Lower lobe of right lung (tissue), 2 donors: ENCODE results near the gene ATAD3C. TPM values are rescaled to one million over a fixed set of nuclear protein-coding genes. Genes with fewer than 3 reads are reported as not detected.
"Not testable (repeated sequence)": the region's sequence is repeated elsewhere in the genome, so short reads cannot be mapped to it uniquely, and the experiment has no call there.

Experiments
- ATAC-seq, 2 donors: fragments of 200-7000 bp; cut with Tn5 transposase; one replicate each; pipeline ENCODE4 v1.9.1; 2020 to 2022; ENCODE audit warnings: mild to moderate bottlenecking in 2 of 2, moderate library complexity in 2 of 2
- DNase-seq: peaks from one replicate; pipeline ENCODE4 v3.0.0-alpha.2; 2020
- H3K27ac ChIP-seq: fragments of 200-600 bp; one replicate; pipeline ENCODE4 v1.8.0; 2022
- H3K27me3 ChIP-seq: fragments of 200-600 bp; one replicate; pipeline ENCODE4 v1.8.0; 2022; ENCODE audit warnings: low read depth
- H3K36me3 ChIP-seq: fragments of 200-600 bp; one replicate; pipeline ENCODE4 v1.8.0; 2022; ENCODE audit warnings: mild to moderate bottlenecking
- H3K4me1 ChIP-seq: fragments of 200-600 bp; one replicate; pipeline ENCODE4 v1.8.0; 2022
- H3K4me3 ChIP-seq: fragments of 200-600 bp; one replicate; pipeline ENCODE4 v1.8.0; 2022; ENCODE audit warnings: mild to moderate bottlenecking
- H3K9me3 ChIP-seq: fragments of 200-600 bp; one replicate; pipeline ENCODE4 v1.8.0; 2022
- CTCF ChIP-seq: fragments of 200-600 bp; IDR thresholded peaks from one replicate; pipeline ENCODE4 v1.8.0; 2022; ENCODE audit warnings: antibody characterized with exemption, mild to moderate bottlenecking
- intact Hi-C: fragments of 100-400 bp; cut with DNase I; formaldehyde crosslinking; loops from one replicate; pipeline ENCODE4 v1.11.0; 2022
- total RNA-seq: library from RNA; stranded (reverse); fragmentation: NEBNext Ultra II Directional; extraction: Animal tissue kit (Norgen Biotek cat#: 25700); gene quantifications from one replicate; pipeline ENCODE4 v1.2.1, GENCODE V29; 2021
- donor health status: DM: no; HTN: yes; CAD: no; lungs with severe emphysema.

The ATAD3C gene
- total RNA-seq, 1 donor from 2014 or later: 7.8 TPM

GRCh38 chr1:1441002-1441888, 8.2 kb upstream of the ATAD3C start:
- H3K4me1 ChIP-seq: peaks cover 46% of the 10 kb centered on the region
- DNase-seq (peak; percentile 73), ATAC-seq (peak; percentile 81 to 83)
- no peaks in the 10 kb centered on the region for H3K36me3 ChIP-seq
- intact Hi-C loops: no loop called here
- H3K27me3 ChIP-seq: peaks cover 6% of the 10 kb centered on the region
- TF ChIP-seq CTCF: peak; percentile 84
- no peak overlapping the region for H3K4me3 ChIP-seq
- no peaks in the 10 kb centered on the region for H3K9me3 ChIP-seq
- H3K27ac ChIP-seq: peak overlapping the region; percentile 33

- peaks cover 37% of the 10 kb centered on the region for H3K4me1 ChIP-seq
- no peak for DNase-seq
- intact Hi-C loops: no loop called here
- H3K9me3 ChIP-seq: no peaks in the 10 kb centered on the region
- H3K4me3 ChIP-seq: no peak overlapping the region
- no peak overlapping the region for H3K27ac ChIP-seq
- H3K36me3 ChIP-seq: no peaks in the 10 kb centered on the region
- ATAC-seq: peak; percentile 37 to 56
- TF ChIP-seq CTCF: no peak
- no peaks in the 10 kb centered on the region for H3K27me3 ChIP-seq
Observed at GRCh38 chr1:1442069-1442770, 7.3 kb upstream of the ATAD3C start.

- ATAC-seq, DNase-seq, H3K9me3 ChIP-seq, H3K4me3 ChIP-seq, H3K4me1 ChIP-seq, H3K27ac ChIP-seq, intact Hi-C loops, H3K27me3 ChIP-seq, H3K36me3 ChIP-seq: not testable (repeated sequence)
Observed at GRCh38 chr1:1446631-1447030, 2.9 kb upstream of the ATAD3C start.

- H3K27me3 ChIP-seq, DNase-seq, intact Hi-C loops, H3K27ac ChIP-seq, H3K4me3 ChIP-seq, H3K4me1 ChIP-seq, H3K9me3 ChIP-seq, ATAC-seq, H3K36me3 ChIP-seq: not testable (repeated sequence)
Observed at GRCh38 chr1:1450616-1451015, 1.1 kb downstream of the ATAD3C start.

- Histone ChIP-seq H3K36me3 (no peaks in the 10 kb centered on the region), H3K4me1 (no peaks in the 10 kb centered on the region), H3K27me3 (no peaks in the 10 kb centered on the region), H3K4me3 (no peak overlapping the region), H3K9me3 (no peaks in the 10 kb centered on the region), H3K27ac (no peak overlapping the region)
- TF ChIP-seq CTCF: no peak
- ATAC-seq: no peak
- intact Hi-C loops: no loop called here
- DNase-seq: no peak
Observed at GRCh38 chr1:1451696-1452364, 2.3 kb downstream of the ATAD3C start.

- H3K4me3 ChIP-seq, H3K27ac ChIP-seq, ATAC-seq, DNase-seq, intact Hi-C loops, H3K9me3 ChIP-seq, H3K27me3 ChIP-seq, H3K36me3 ChIP-seq, H3K4me1 ChIP-seq: not testable (repeated sequence)
Observed at GRCh38 chr1:1452365-1452739, 2.9 kb downstream of the ATAD3C start.
